ENCODE results near the gene PPP2CA.

The PPP2CA gene

DNA sequence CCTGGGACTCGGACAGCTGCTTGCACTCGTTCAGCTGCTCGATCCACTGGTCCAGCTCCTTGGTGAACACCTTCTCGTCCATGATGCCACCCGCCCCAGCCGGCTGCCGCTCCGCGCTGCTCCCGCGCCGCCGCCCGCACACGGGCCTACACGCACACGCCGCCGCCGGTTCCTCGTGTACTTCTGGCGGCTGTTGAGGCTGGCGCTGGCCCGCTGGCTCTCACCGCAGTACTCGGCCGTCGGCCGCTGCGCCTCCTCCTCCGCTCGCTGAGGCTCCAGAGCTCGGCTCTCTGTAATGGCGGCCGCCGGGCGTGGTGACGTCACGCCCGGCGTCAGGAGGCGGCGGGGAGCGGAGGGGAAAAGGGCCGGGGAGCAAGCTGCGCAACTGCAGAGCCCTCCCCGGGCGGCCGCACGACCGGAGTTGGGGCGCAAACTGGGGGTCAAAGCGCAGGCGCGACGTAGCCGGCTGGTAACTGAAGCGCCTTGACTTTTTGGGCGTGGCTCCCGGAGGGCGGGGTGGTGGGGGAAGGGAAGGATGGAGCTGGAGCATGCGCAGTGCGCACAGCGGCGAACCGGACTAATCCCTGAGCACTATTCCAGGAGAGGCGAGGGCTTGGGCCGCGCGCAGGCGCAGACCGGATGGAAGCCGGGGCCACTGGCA lies at the start of gene PPP2CA:
PPP2CA (minus strand) TSS at position 294 of the 661 bp plus-strand sequence; CDS start at position 82, 212 bp downstream.
- Histone ChIP-seq H3K4me2 (ENCODE audit: low read length) (peak within 1 kb of the TSS; percentile 98), H3K27ac (peak within 1 kb of the TSS; percentile 99), H3K79me2 (peaks cover 37% of the 10 kb centered on the region), H3K4me3 (ENCODE audit: low read depth, low read length) (peak within 1 kb of the TSS; percentile 90), H3K9ac (peak within 1 kb of the TSS; percentile 99), H3K27me3 (ENCODE audit: control insufficient read depth, insufficient read depth, low read length) (no peaks in the 10 kb centered on the region), H3K9me3 (ENCODE audit: control insufficient read depth, low read length) (no peaks in the 10 kb centered on the region), H3K4me1 (peaks cover 25% of the 10 kb centered on the region), H2AFZ (peak within 1 kb of the TSS; percentile 93), H3K36me3 (ENCODE audit: control insufficient read depth, insufficient read depth, low read length) (no peaks in the 10 kb centered on the region)
- TF ChIP-seq, protein P1, sequence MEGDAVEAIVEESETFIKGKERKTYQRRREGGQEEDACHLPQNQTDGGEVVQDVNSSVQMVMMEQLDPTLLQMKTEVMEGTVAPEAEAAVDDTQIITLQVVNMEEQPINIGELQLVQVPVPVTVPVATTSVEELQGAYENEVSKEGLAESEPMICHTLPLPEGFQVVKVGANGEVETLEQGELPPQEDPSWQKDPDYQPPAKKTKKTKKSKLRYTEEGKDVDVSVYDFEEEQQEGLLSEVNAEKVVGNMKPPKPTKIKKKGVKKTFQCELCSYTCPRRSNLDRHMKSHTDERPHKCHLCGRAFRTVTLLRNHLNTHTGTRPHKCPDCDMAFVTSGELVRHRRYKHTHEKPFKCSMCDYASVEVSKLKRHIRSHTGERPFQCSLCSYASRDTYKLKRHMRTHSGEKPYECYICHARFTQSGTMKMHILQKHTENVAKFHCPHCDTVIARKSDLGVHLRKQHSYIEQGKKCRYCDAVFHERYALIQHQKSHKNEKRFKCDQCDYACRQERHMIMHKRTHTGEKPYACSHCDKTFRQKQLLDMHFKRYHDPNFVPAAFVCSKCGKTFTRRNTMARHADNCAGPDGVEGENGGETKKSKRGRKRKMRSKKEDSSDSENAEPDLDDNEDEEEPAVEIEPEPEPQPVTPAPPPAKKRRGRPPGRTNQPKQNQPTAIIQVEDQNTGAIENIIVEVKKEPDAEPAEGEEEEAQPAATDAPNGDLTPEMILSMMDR (IDR thresholded peaks at IDR 0.05) = no peak

DNA sequence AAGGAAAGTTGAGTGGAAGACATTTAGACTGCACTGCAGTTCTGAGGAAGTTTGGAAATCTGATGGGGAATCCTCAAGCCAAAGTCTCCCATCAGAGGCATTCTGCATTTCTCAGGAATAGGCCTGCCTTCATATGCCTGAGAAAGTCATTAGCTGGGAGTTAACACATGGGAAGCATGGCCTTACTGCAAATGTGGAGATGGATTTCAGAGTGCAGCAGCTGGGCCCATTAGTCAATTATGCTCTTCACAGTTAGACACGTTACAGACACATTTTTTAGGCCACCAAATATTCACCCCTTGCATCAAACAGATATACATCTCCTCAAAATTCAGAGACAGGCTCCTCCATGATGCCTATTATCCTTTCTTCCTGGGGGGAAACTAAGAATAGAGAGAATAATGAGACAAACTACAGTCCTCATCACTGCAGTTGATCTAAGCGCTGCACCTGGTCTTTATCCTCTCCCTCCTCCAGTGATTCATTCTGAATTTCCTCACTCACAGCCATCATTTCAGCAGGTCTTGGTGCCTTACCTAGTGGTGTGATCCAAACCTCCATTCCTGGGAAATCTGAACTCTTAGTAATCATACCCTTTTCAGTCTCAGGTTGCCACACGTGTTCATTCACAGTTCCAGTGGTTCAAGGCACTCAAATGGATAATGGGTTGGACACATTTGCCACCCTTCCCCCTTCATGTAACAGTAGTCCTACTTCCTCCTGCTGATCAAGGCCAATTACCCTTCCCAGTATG lies 47.9 kb upstream of the PPP2CA start:
- Histone ChIP-seq H3K9ac (no peak overlapping the region), H3K79me2 (no peaks in the 10 kb centered on the region), H3K9me3 (ENCODE audit: control insufficient read depth, low read length) (no peaks in the 10 kb centered on the region), H3K4me2 (ENCODE audit: low read length) (no peak overlapping the region), H3K4me1 (peaks cover 9% of the 10 kb centered on the region), H3K36me3 (ENCODE audit: control insufficient read depth, insufficient read depth, low read length) (no peaks in the 10 kb centered on the region), H3K4me3 (ENCODE audit: low read depth, low read length) (no peak overlapping the region), H2AFZ (no peak overlapping the region), H3K27me3 (ENCODE audit: control insufficient read depth, insufficient read depth, low read length) (no peaks in the 10 kb centered on the region), H3K27ac (no peak overlapping the region)
- TF ChIP-seq, protein P1 (IDR thresholded peaks at IDR 0.05) = no peak

DNA sequence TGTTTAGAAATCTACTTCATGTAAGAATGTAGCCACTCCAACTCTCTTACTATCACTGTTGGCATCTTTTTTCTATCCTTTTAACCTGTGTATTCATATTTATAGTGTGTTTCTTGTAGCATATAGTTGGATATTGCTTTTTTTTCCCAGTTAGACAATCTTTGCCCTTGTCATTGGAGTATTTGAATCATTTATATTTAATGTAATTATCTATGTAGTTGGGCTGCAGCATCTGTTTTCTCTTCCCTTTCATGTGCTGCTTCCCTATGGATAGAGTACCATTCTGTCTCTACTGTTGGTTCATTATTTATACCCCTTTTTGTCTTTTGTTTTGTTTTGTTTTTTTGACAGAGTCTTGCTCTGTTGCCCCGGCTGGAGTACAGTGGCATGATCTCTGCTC lies 45.2 kb upstream of the PPP2CA start:
- TF ChIP-seq, protein P1 (IDR thresholded peaks at IDR 0.05) = no peak
- H3K36me3 ChIP-seq (ENCODE audit: control insufficient read depth, insufficient read depth, low read length) = no peaks in the 10 kb centered on the region
- H3K9ac ChIP-seq = no peak overlapping the region
- H3K4me2 ChIP-seq (ENCODE audit: low read length) = no peak overlapping the region
- no peak overlapping the region for H3K27ac ChIP-seq
- H3K9me3 ChIP-seq (ENCODE audit: control insufficient read depth, low read length) = no peaks in the 10 kb centered on the region
- H3K27me3 ChIP-seq (ENCODE audit: control insufficient read depth, insufficient read depth, low read length) = no peaks in the 10 kb centered on the region
- H3K79me2 ChIP-seq = no peaks in the 10 kb centered on the region
- H3K4me3 ChIP-seq (ENCODE audit: low read depth, low read length) = no peak overlapping the region
- no peak overlapping the region for H2AFZ ChIP-seq
- H3K4me1 ChIP-seq = peaks cover 4% of the 10 kb centered on the region

DNA sequence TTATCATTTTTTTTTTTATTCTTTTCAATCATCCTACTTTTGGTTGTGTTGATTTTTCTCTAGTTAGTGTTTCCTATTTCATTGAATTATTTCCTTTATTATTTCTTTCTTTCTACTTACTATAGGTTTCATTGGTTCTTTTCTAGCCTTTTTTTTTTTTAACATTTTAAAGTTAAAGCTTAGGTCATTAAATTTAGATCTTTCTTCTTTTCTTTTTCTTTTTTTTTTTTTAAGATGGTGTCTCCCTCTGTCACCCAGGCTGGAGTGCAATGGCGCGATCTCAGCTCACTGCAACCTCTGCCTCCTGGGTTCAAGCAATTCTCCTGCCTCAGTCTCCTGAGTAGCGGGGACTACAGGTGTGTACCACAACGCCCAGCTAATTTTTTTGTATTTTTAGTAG lies 43.0 kb upstream of the PPP2CA start:
- no peak overlapping the region for H2AFZ ChIP-seq
- H3K4me3 ChIP-seq (ENCODE audit: low read depth, low read length) = no peak overlapping the region
- TF ChIP-seq, protein P1 (IDR thresholded peaks at IDR 0.05) = no peak
- no peaks in the 10 kb centered on the region for H3K9me3 ChIP-seq (ENCODE audit: control insufficient read depth, low read length)
- no peak overlapping the region for H3K9ac ChIP-seq
- H3K4me1 ChIP-seq = no peaks in the 10 kb centered on the region
- H3K79me2 ChIP-seq = no peaks in the 10 kb centered on the region
- no peaks in the 10 kb centered on the region for H3K36me3 ChIP-seq (ENCODE audit: control insufficient read depth, insufficient read depth, low read length)
- H3K27ac ChIP-seq = no peak overlapping the region
- H3K27me3 ChIP-seq (ENCODE audit: control insufficient read depth, insufficient read depth, low read length) = no peaks in the 10 kb centered on the region
- H3K4me2 ChIP-seq (ENCODE audit: low read length) = no peak overlapping the region
